Subcutaneous adipose tissue (tissue), 4 donors: ENCODE measurements around the gene APMAP. TPM values are rescaled to one million over a fixed set of nuclear protein-coding genes. Genes with fewer than 3 reads are reported as not detected.

ENCODE experiments used
- total RNA-seq, 4 donors: library from RNA; depleted of rRNA; stranded (reverse); fragments of >200 nt; gene quantifications; one replicate each; pipeline ENCODE4 v1.1.0, GENCODE V29; 2016
- TF ChIP-seq, protein P1 (sequence below): fragments of 450-650 bp; IDR thresholded peaks from one replicate; pipeline ENCODE4 v1.5.1; 2016; ENCODE audit warnings: low read depth, mild to moderate bottlenecking, control low read depth, antibody characterized with exemption, moderate library complexity

Gene APMAP, protein sequence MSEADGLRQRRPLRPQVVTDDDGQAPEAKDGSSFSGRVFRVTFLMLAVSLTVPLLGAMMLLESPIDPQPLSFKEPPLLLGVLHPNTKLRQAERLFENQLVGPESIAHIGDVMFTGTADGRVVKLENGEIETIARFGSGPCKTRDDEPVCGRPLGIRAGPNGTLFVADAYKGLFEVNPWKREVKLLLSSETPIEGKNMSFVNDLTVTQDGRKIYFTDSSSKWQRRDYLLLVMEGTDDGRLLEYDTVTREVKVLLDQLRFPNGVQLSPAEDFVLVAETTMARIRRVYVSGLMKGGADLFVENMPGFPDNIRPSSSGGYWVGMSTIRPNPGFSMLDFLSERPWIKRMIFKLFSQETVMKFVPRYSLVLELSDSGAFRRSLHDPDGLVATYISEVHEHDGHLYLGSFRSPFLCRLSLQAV
- total RNA-seq = 100 to 1,000 TPM in 3 of 4 donors, 10 to 100 TPM in 1; 63.4 to 325 (median 240) TPM

DNA sequence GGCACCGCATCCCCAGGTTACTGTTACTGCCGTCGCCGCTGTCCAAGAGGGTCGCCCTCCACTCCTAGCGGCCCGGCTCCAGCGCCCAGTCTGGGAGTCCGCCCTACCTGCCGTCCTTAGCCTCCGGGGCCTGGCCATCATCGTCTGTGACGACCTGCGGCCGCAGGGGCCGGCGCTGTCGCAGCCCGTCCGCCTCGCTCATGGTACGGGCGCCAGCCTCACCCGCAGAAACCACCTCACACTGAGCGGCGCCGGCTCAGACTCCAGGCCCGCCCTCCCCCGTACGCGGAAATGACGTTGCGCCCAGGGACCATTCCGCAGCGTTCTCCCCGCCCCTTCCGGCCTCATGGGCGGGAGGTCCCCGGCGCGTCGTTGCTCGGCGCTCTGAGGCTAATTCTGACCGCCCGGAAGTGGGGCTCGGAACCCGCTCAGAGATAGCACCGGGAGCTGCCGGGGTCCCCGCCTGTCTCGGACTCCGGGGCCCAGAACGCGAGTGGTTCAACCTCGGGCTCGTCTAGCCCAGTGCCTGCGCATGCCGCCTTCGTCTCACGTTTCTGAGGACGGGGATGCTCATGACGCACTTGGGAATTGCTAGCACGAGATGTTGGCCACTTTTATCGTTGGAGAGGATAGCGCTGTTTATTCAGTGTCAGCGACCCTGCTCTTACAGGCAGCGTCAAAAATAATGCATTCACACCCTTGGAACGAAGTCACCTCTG, at the start of gene APMAP:
TSS of gene APMAP (minus strand) at position 265 of the 719 bp plus-strand sequence. CDS start at position 202, 63 bp downstream.
- TF ChIP-seq, protein P1, sequence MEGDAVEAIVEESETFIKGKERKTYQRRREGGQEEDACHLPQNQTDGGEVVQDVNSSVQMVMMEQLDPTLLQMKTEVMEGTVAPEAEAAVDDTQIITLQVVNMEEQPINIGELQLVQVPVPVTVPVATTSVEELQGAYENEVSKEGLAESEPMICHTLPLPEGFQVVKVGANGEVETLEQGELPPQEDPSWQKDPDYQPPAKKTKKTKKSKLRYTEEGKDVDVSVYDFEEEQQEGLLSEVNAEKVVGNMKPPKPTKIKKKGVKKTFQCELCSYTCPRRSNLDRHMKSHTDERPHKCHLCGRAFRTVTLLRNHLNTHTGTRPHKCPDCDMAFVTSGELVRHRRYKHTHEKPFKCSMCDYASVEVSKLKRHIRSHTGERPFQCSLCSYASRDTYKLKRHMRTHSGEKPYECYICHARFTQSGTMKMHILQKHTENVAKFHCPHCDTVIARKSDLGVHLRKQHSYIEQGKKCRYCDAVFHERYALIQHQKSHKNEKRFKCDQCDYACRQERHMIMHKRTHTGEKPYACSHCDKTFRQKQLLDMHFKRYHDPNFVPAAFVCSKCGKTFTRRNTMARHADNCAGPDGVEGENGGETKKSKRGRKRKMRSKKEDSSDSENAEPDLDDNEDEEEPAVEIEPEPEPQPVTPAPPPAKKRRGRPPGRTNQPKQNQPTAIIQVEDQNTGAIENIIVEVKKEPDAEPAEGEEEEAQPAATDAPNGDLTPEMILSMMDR = no peak

DNA sequence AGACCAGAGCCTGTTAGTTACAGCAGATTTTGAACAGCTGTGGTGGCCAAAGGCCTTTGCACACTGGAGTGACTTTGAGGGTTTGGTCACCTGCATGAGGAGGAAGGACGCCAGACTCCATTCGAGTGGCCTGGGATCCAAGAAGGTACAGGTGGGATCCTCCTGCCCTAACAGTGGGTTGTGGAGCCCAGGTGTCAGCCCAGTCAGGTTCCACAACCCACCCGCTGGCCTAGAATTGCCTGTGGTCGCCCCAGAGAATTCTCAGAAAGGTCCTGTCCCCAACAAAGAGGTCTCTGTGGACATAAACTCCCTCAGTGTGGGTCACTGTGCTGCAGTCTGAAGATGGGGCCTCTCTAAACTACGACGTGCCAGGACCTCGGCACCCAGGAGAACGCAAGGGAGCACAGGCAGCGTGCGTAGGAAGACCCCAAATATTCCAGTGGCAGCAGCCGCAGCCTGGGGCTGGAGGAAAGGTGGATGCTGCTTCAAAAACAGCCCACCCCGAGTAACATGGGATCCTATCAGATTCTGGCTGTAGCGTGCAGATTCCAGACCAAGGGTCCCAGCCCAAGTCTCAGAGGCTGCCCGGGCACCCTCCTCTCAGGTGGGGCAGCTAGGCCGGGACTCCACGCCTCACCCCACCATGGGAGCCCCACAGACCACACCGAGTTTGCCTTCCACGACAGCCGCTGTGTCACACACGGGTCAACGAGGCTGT, 49.4 kb upstream of the APMAP start:
- TF ChIP-seq, protein P1 = no peak

DNA sequence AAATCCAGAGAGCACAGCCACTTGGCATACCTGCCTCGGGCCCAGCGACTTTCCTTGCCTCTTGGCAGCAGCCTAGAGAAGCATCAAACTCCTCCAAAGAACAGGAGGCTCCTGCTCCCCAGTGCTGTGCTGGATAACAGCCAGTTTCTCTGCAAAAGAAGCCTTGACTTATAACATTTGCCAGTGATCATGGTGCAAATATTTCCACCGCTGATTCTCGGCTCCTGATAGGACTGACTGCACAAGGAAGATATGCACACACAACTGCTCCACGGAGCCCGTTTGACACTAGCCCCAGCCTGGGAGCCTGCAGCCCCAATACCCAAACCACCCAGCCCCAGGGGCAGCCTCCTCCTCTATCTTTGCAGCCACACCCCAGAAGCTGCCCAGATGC, 47.9 kb upstream of the APMAP start:
- TF ChIP-seq, protein P1 = no peak

DNA sequence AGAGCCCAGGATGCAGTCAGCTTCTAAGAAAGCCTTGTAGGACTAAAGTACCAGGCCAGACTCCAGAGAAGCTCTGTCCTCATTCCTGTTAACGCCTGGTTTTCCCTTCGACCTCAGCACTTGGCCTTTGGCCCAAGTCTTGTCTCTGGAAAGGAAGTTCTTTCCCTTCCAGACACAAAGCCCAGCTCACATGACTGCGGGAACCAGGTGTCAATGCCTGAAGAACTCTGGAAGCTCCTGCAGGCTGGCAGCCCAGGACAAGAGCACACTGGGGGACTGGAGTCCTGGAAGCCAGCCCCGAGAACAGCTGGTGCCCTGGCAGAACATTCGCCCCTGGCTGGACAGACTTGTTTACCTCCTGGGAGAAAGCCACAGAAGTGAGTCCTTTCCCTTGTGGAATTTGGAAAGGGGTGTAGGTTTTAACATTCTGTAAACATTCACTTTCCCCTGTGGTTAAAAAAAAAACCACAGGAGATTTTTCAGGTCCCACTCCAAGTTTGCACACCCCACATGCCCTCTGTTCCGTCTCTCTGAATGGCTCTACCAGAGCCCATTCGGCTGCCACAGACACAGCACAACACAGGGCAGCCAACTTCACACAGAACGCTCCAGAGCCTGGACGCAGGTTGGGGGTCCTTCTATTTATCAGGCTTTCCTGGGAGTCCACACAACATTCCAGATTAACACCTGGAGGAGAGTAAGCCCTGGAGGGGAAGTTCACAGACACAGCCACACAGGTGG, 47.3 kb upstream of the APMAP start:
- TF ChIP-seq, protein P1 = no peak

DNA sequence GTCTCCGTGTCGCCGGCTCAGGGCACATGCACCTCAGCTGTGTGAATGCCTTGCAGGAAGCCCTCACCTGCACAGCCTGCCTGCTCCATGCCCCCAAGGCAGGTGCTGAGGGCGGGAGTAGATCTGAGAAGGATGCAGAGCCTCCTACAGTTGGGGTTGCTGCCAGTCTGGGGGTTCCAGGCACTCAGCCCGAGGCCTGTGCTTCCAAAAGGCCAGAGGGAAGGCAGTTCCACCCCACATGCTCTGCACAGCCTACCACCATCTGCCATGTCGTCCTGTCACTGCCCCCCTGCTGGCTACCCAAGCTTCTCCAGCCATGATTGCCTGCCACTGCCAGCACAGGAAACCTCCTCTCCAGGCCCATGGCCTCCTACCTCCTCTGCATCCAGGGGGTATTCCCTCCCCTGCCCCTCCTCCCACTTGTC, 46.1 kb upstream of the APMAP start:
- TF ChIP-seq, protein P1 = no peak

DNA sequence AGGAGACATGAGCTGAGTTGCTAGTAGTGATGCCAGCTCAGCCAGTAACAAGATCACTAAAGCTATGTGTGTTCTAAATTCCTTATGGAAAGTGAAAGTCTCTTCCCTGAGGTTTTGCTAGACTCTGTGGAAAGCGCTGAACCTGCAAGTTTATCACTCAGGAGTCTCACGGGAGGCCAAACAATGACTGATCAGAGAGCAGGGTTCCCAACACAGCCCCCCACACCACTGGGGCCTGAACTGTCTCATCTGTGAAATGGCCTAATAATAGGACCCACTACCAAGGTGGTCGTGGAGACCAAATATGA, 45.5 kb upstream of the APMAP start:
- TF ChIP-seq, protein P1 = no peak
